ENCODE results near the gene GPHA2. TPM values are rescaled to one million over a fixed set of nuclear protein-coding genes. Genes with fewer than 3 reads are reported as not detected.

GPHA2 gene
- polyA plus RNA-seq, 2 of the 4 experiments (the other 2 are of a cell fraction): not detected

GRCh38 chr11:64908766-64909165 lies 26.9 kb downstream of the GPHA2 start:
- ChIA-PET CTCF (interaction anchor here (0.6 to 14.9 kb wide), 4 partner anchors 14 to 118 kb away, joined by 3 to 132 read pairs (median 4); partner anchors contain the start of gene ARL2), POLR2A (no interaction called here)

GRCh38 chr11:64906314-64906635 lies 29.4 kb downstream of the GPHA2 start:
- Histone ChIP-seq H3K27ac (no peak overlapping the region), H3K4me1 (no peaks in the 10 kb centered on the region), H3K4me2 (no peak overlapping the region), H3K9me3 (no peaks in the 10 kb centered on the region), H3K4me3 (no peak overlapping the region)
- FAIRE-seq (no peak), DNase-seq (ENCODE audit: low read depth in 1 of 2, low spot score in 1 of 2) (no peak), ATAC-seq (no peak)
- CTCF ChIA-PET: interaction anchor here (1.3 to 5.7 kb wide), 4 partner anchors 12 to 108 kb away, joined by 3 to 52 read pairs (median 4); partner anchors contain the start of genes ARL2 and BATF2
- TF ChIP-seq CBX8 (IDR thresholded peaks at IDR 0.05) (no peak), JUNB (IDR thresholded peaks at IDR 0.05) (no peak), HOXA7 (CRISPR knock-in tag; IDR thresholded peaks at IDR 0.05) (no peak), POLR2A (IDR thresholded peaks at IDR 0.05; ENCODE audit: low read length) (no peak), CEBPB (IDR thresholded peaks at IDR 0.05) (no peak), USF2 (IDR thresholded peaks at IDR 0.05) (no peak), MAZ (IDR thresholded peaks at IDR 0.05; ENCODE audit: borderline replicate concordance, low read depth, low read length) (no peak), REST (IDR thresholded peaks at IDR 0.05) (no peak), NPAS2 (CRISPR knock-in tag; IDR thresholded peaks at IDR 0.05; ENCODE audit: borderline replicate concordance) (no peak), ESRRA (IDR thresholded peaks at IDR 0.05; ENCODE audit: borderline replicate concordance, low read length) (no peak)
- TF ChIP-seq, protein P1, sequence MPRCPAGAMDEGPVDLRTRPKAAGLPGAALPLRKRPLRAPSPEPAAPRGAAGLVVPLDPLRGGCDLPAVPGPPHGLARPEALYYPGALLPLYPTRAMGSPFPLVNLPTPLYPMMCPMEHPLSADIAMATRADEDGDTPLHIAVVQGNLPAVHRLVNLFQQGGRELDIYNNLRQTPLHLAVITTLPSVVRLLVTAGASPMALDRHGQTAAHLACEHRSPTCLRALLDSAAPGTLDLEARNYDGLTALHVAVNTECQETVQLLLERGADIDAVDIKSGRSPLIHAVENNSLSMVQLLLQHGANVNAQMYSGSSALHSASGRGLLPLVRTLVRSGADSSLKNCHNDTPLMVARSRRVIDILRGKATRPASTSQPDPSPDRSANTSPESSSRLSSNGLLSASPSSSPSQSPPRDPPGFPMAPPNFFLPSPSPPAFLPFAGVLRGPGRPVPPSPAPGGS (IDR thresholded peaks at IDR 0.05): no peak
- POLR2A ChIA-PET: no interaction called here
- 97% methylated on average over 13 of the region's 13 CpGs for WGBS (ENCODE audit: missing lambda C conversion rate)

More at GRCh38 chr11:64908766-64909165, 26.9 kb downstream of the GPHA2 start:
- DNase-seq (ENCODE audit: low read depth in 1 of 2, low spot score in 1 of 2) (no peak), FAIRE-seq (no peak), ATAC-seq (no peak)
- H3K4me3 ChIP-seq: no peak overlapping the region
- no peak overlapping the region for H3K27ac ChIP-seq
- H3K9me3 ChIP-seq: no peaks in the 10 kb centered on the region
- H3K4me2 ChIP-seq: no peak overlapping the region
- WGBS (ENCODE audit: missing lambda C conversion rate): 88% methylated on average over 10 of the region's 11 CpGs
- TF ChIP-seq HEYL (CRISPR knock-in tag; IDR thresholded peaks at IDR 0.05): no peak
- H3K4me1 ChIP-seq: no peaks in the 10 kb centered on the region

DNA sequence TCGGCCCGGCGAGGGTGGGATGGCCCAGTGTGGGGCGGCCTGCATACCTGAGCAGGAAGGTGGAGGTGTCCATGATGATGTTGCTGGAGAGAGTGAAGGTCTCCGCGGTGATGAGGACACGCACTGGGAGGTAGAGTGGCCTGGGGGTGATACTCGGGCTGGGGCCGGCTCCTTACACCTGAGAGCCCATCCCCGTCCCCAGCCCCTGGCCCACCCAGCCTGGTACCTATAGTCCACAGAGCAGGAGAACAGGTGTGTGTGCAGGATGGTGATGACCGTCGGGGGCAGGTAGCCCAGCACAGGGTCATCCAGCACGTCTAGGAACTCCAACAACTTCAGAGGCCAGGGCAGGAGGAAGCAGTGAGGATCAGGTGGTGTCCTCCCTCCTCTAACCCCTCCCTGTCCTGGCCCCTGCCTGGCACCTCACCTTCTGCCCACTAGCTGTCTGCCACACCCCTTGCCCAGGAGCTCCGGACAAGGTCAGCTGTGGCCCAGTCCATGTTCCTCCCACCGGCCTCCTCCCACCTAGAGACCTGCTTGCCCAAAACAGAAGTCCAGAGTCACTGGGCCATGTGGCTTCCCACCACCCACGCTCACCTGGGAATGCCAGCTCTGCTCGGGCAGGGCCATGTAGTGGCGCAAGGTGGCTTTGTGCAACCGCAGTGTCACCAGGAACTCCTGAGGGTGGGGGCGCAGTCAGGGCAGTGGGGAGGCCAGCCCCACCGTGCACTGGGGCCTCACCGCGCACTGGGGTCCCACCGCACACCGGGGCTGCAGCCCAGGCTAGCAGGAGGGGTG lies 30.0 kb downstream of the GPHA2 start:
- DNase-seq (ENCODE audit: low read depth in 1 of 2, low spot score in 1 of 2): no peak
- Histone ChIP-seq H3K9me3 (no peaks in the 10 kb centered on the region), H3K27ac (no peak overlapping the region), H3K4me3 (no peak overlapping the region), H3K4me2 (no peak overlapping the region), H3K4me1 (no peaks in the 10 kb centered on the region; the same call in 2 of the 3 replicates)
- ChIA-PET POLR2A (no interaction called here), CTCF (interaction anchor here (1.5 to 5.7 kb wide), 4 partner anchors 11 to 91 kb away, joined by 3 to 52 read pairs (median 8); partner anchors contain the start of gene BATF2)
- ATAC-seq: no peak
- WGBS (ENCODE audit: missing lambda C conversion rate): 94% methylated on average over 24 of the region's 25 CpGs
- TF ChIP-seq HEYL (CRISPR knock-in tag; IDR thresholded peaks at IDR 0.05): no peak
- TF ChIP-seq, protein P2, sequence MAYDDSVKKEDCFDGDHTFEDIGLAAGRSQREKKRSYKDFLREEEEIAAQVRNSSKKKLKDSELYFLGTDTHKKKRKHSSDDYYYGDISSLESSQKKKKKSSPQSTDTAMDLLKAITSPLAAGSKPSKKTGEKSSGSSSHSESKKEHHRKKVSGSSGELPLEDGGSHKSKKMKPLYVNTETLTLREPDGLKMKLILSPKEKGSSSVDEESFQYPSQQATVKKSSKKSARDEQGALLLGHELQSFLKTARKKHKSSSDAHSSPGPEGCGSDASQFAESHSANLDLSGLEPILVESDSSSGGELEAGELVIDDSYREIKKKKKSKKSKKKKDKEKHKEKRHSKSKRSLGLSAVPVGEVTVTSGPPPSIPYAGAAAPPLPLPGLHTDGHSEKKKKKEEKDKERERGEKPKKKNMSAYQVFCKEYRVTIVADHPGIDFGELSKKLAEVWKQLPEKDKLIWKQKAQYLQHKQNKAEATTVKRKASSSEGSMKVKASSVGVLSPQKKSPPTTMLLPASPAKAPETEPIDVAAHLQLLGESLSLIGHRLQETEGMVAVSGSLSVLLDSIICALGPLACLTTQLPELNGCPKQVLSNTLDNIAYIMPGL (CRISPR knock-in tag; IDR thresholded peaks at IDR 0.05; ENCODE audit: borderline replicate concordance): no peak
- TF ChIP-seq SREBF2 (IDR thresholded peaks at IDR 0.05): no peak
- TF ChIP-seq, protein P3, sequence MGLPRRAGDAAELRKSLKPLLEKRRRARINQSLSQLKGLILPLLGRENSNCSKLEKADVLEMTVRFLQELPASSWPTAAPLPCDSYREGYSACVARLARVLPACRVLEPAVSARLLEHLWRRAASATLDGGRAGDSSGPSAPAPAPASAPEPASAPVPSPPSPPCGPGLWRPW (IDR thresholded peaks at IDR 0.05): no peak
- no peak for TF ChIP-seq BHLHE40 (IDR thresholded peaks at IDR 0.05; ENCODE audit: low read depth, low read length)
- no peak for FAIRE-seq
